ENCODE results near the gene CLK3. TPM values are rescaled to one million over a fixed set of nuclear protein-coding genes. Genes with fewer than 3 reads are reported as not detected.
"Not testable (repeated sequence)": the region's sequence is repeated elsewhere in the genome, so short reads cannot be mapped to it uniquely, and the experiment has no call there.

CLK3 gene
- total and polyA plus RNA-seq, 2 donors (not counting 3 experiments of a cell fraction or from before 2014, with no cell fraction given) = 75.5 to 121 TPM

- H3K9me3 ChIP-seq (replicated peaks; ENCODE audit: control insufficient read depth, insufficient read depth, low read length); H3K9me1 ChIP-seq (replicated peaks; ENCODE audit: control insufficient read depth, extremely low read depth, insufficient read depth, low read length); BruUV-seq (replicated peaks); POLR2A ChIA-PET; H3K4me1 ChIP-seq (ENCODE audit: control insufficient read depth, extremely low read depth, insufficient read depth, low read length); H2AFZ ChIP-seq (ENCODE audit: low read depth, low read length); H3K4me2 ChIP-seq (ENCODE audit: insufficient read depth, low read length); H3K4me3 ChIP-seq (replicated peaks in 1 of 3; ENCODE audit: insufficient read depth in 1 of 3, low read depth in 1 of 3, low read length in 3 of 3); H3K27me3 ChIP-seq (ENCODE audit: control insufficient read depth in 2 of 2, insufficient read depth in 2 of 2, low read length in 2 of 2); FAIRE-seq; intact Hi-C loops (cut with micrococcal nuclease); H4K20me1 ChIP-seq (replicated peaks; ENCODE audit: control insufficient read depth, extremely low read depth, insufficient read depth, low read length); H3K79me2 ChIP-seq (ENCODE audit: control insufficient read depth, insufficient read depth, low read length); H3K27ac ChIP-seq (ENCODE audit: insufficient read depth, low read depth, low read length); H3K9ac ChIP-seq (replicated peaks; ENCODE audit: extremely low read depth, insufficient read depth, low read length); DNase-seq (ENCODE audit: low read depth, low spot score): not testable (repeated sequence)
- dilution Hi-C loops (cut with MboI; ENCODE audit: extremely low pct_ligation_motif_present, low sequenced_read_pairs) = loop anchor here (25.0 kb wide), 1 partner anchor 133 kb away; no protein-coding TSS in a partner anchor
- CTCF ChIA-PET = interaction anchor here (3.7 to 18.1 kb wide), 3 partner anchors 10 to 247 kb away, joined by 34 to 696 read pairs (median 82); no protein-coding TSS in a partner anchor
- H3K36me3 ChIP-seq (ENCODE audit: control insufficient read depth in 2 of 2, extremely low read depth in 1 of 2, insufficient read depth in 2 of 2, low read length in 2 of 2) = peaks cover 7 to 68% of the 10 kb centered on the region in 2 experiments
These were observed 14.1 kb downstream of the CLK3 start for GRCh38 chr15:74629696-74630095.

- Histone ChIP-seq H2AFZ (ENCODE audit: low read depth, low read length) (no peak overlapping the region), H3K27me3 (ENCODE audit: control insufficient read depth in 2 of 2, insufficient read depth in 2 of 2, low read length in 2 of 2) (no peaks in the 10 kb centered on the region), H3K9me3 (replicated peaks; ENCODE audit: control insufficient read depth, insufficient read depth, low read length) (no peaks in the 10 kb centered on the region), H3K4me1 (ENCODE audit: control insufficient read depth, extremely low read depth, insufficient read depth, low read length) (no peaks in the 10 kb centered on the region), H3K9me1 (replicated peaks; ENCODE audit: control insufficient read depth, extremely low read depth, insufficient read depth, low read length) (no peaks in the 10 kb centered on the region), H3K79me2 (ENCODE audit: control insufficient read depth, insufficient read depth, low read length) (no peaks in the 10 kb centered on the region), H3K9ac (replicated peaks; ENCODE audit: extremely low read depth, insufficient read depth, low read length) (no peak overlapping the region), H4K20me1 (replicated peaks; ENCODE audit: control insufficient read depth, extremely low read depth, insufficient read depth, low read length) (no peaks in the 10 kb centered on the region), H3K4me3 (replicated peaks in 1 of 3; ENCODE audit: insufficient read depth in 1 of 3, low read depth in 1 of 3, low read length in 3 of 3) (no peak overlapping the region), H3K36me3 (ENCODE audit: control insufficient read depth in 2 of 2, extremely low read depth in 1 of 2, insufficient read depth in 2 of 2, low read length in 2 of 2) (peaks cover 4 to 61% of the 10 kb centered on the region in 2 experiments), H3K27ac (ENCODE audit: insufficient read depth, low read depth, low read length) (no peak overlapping the region), H3K4me2 (ENCODE audit: insufficient read depth, low read length) (no peak overlapping the region)
- intact Hi-C loops (cut with micrococcal nuclease) = no loop called here
- no peak for FAIRE-seq
- CTCF ChIA-PET = interaction anchor here (0.7 to 18.1 kb wide), 20 partner anchors 10 to 320 kb away, joined by 3 to 696 read pairs (median 8); partner anchors contain the start of genes CSK and UBL7
- TF ChIP-seq JUN (IDR thresholded peaks at IDR 0.05; ENCODE audit: borderline replicate concordance, insufficient read depth, insufficient read length, low read depth) (no peak), POLR2AphosphoS5 (IDR thresholded peaks at IDR 0.05; ENCODE audit: insufficient read depth, low read depth, low read length) (peak; percentile 11), MYC (IDR thresholded peaks at IDR 0.05; ENCODE audit: low read depth, low read length) (no peak), POLR2A (IDR thresholded peaks at IDR 0.05; ENCODE audit: low read depth, low read length) (peak; percentile 19)
- POLR2A ChIA-PET = no interaction called here
- no peak for DNase-seq (ENCODE audit: low read depth, low spot score)
- no TSS peak for BruUV-seq (replicated peaks)
- dilution Hi-C loops (cut with MboI; ENCODE audit: extremely low pct_ligation_motif_present, low sequenced_read_pairs) = loop anchor here (25.0 kb wide), 1 partner anchor 132 kb away; no protein-coding TSS in a partner anchor
These were observed 14.8 kb downstream of the CLK3 start for GRCh38 chr15:74630284-74631086.

Data from endothelial cell of umbilical vein (primary cell).